ENCODE data around the gene CNTN4. TPM values are rescaled to one million over a fixed set of nuclear protein-coding genes. Genes with fewer than 3 reads are reported as not detected.

Gene CNTN4
- total RNA-seq, 1 experiment from 2014 or later = not detected

GRCh38 chr3:2968475-2968874 is 869.8 kb downstream of the CNTN4 start:
- Mint-ChIP-seq H3K27ac (no peak overlapping the region), H3K36me3 (peaks cover 47% of the 10 kb centered on the region), H3K9me3 (peaks cover 62% of the 10 kb centered on the region), H3K4me1 (peaks cover 3% of the 10 kb centered on the region), H3K4me3 (no peak overlapping the region), H3K27me3 (ENCODE audit: low read depth) (no peaks in the 10 kb centered on the region; the same call in 1 of the 2 replicates)
- DNase-seq (ENCODE audit: low spot score) = no peak
- CTCF ChIA-PET = no interaction called here
- TF ChIP-seq CDX4 (CRISPR knock-in tag; IDR thresholded peaks at IDR 0.05; ENCODE audit: borderline replicate concordance) (no peak), NFE2L1 (CRISPR knock-in tag; IDR thresholded peaks at IDR 0.05) (no peak), HMGXB4 (CRISPR knock-in tag; IDR thresholded peaks at IDR 0.05) (no peak), ZNF232 (CRISPR knock-in tag; IDR thresholded peaks at IDR 0.05) (no peak), IRF2 (CRISPR knock-in tag; IDR thresholded peaks at IDR 0.05; ENCODE audit: borderline replicate concordance, low read depth) (no peak), HMGA2 (CRISPR knock-in tag; IDR thresholded peaks at IDR 0.05) (no peak), ATF1 (CRISPR knock-in tag; IDR thresholded peaks at IDR 0.05) (no peak)
- no peak for ATAC-seq
- POLR2A ChIA-PET = no interaction called here

- ATAC-seq = no peak
- no peak for DNase-seq (ENCODE audit: low spot score)
- no peak overlapping the region for H3K4me3 Mint-ChIP-seq
- POLR2A ChIA-PET = no interaction called here
- no peak for TF ChIP-seq GTF2I (CRISPR knock-in tag; conservative IDR thresholded peaks at IDR 0.05)
- TF ChIP-seq HMGXB4 (CRISPR knock-in tag; IDR thresholded peaks at IDR 0.05) = no peak
- no peak for TF ChIP-seq ZNF263 (CRISPR knock-in tag; IDR thresholded peaks at IDR 0.05; ENCODE audit: low read depth)
- no peak for TF ChIP-seq MYBL2 (CRISPR knock-in tag; IDR thresholded peaks at IDR 0.05)
- TF ChIP-seq GRHL2 (CRISPR knock-in tag; IDR thresholded peaks at IDR 0.05; ENCODE audit: insufficient replicate concordance, severe bottlenecking) = no peak
- TF ChIP-seq MXD4 (CRISPR knock-in tag; IDR thresholded peaks at IDR 0.05; ENCODE audit: borderline replicate concordance) = no peak
- TF ChIP-seq SP1 (CRISPR knock-in tag; conservative IDR thresholded peaks at IDR 0.05) = no peak
- no peak for TF ChIP-seq ESRRA (CRISPR knock-in tag; IDR thresholded peaks at IDR 0.05; ENCODE audit: borderline replicate concordance)
- TF ChIP-seq ZNF138 (CRISPR knock-in tag; conservative IDR thresholded peaks at IDR 0.05) = no peak
- no peak for TF ChIP-seq CREM (CRISPR knock-in tag; IDR thresholded peaks at IDR 0.05)
- TF ChIP-seq PRRX2 (CRISPR knock-in tag; IDR thresholded peaks at IDR 0.05) = no peak
- no peak for TF ChIP-seq ZNF425 (CRISPR knock-in tag; conservative IDR thresholded peaks at IDR 0.05)
- H3K36me3 Mint-ChIP-seq = peaks cover 35% of the 10 kb centered on the region
- peaks cover 52% of the 10 kb centered on the region for H3K9me3 Mint-ChIP-seq
- CTCF ChIA-PET = no interaction called here
- H3K27me3 Mint-ChIP-seq (ENCODE audit: low read depth) = peaks cover 3% of the 10 kb centered on the region
- H3K27ac Mint-ChIP-seq = no peak overlapping the region
- peaks cover 28% of the 10 kb centered on the region for H3K4me1 Mint-ChIP-seq
Measured at GRCh38 chr3:2976212-2976611, 877.5 kb downstream of the CNTN4 start.

- Mint-ChIP-seq H3K9me3 (peaks cover 52% of the 10 kb centered on the region), H3K27ac (no peak overlapping the region), H3K4me1 (peaks cover 28% of the 10 kb centered on the region), H3K36me3 (peaks cover 36% of the 10 kb centered on the region), H3K27me3 (ENCODE audit: low read depth) (peaks cover 3% of the 10 kb centered on the region), H3K4me3 (no peak overlapping the region)
- CTCF ChIA-PET = no interaction called here
- ATAC-seq (no peak), DNase-seq (ENCODE audit: low spot score) (no peak)
- POLR2A ChIA-PET = no interaction called here
- no peak for TF ChIP-seq AR (CRISPR knock-in tag; IDR thresholded peaks at IDR 0.05)
- TF ChIP-seq NR1H2 (CRISPR knock-in tag; IDR thresholded peaks at IDR 0.05) = no peak
- TF ChIP-seq USF1 (CRISPR knock-in tag; IDR thresholded peaks at IDR 0.05) = no peak
Measured at GRCh38 chr3:2976796-2977195, 878.1 kb downstream of the CNTN4 start.
